Measurements from ENCODE around the gene BIN2. TPM values are rescaled to one million over a fixed set of nuclear protein-coding genes. Genes with fewer than 3 reads are reported as not detected.

The BIN2 gene
- total RNA-seq, 2 experiments from 2014 or later: 0.88 to 14.7 TPM

- ChIA-PET CTCF (ENCODE audit: unreplicated experiment) (interaction anchor here (1.0 kb wide), 1 partner anchor 9 kb away, joined by 3 read pairs; no protein-coding TSS in a partner anchor), POLR2A (no interaction called here)
- H3K4me2 ChIP-seq (ENCODE audit: low read length): no peak overlapping the region
- DNase-seq (ENCODE audit: low spot score): no peak
- no peaks in the 10 kb centered on the region for H3K36me3 ChIP-seq (ENCODE audit: insufficient read depth, low read length)
- H3K4me1 ChIP-seq (ENCODE audit: insufficient read depth, low read length, poor library complexity, severe bottlenecking): peaks cover 13% of the 10 kb centered on the region
- BruUV-seq (replicated peaks): no TSS peak
- no peaks in the 10 kb centered on the region for H3K9me3 ChIP-seq (ENCODE audit: low read length)
- no peaks in the 10 kb centered on the region for H4K20me1 ChIP-seq (ENCODE audit: insufficient read depth, low read length)
- no peak overlapping the region for H2AFZ ChIP-seq (ENCODE audit: low read length)
- TF ChIP-seq CTCF (conservative IDR thresholded peaks at IDR 0.05; ENCODE audit: low read length) (no peak), EZH2phosphoT487 (IDR thresholded peaks at IDR 0.05; ENCODE audit: borderline replicate concordance, low read depth, low read length) (no peak)
- intact Hi-C loops (cut with micrococcal nuclease; ENCODE audit: unreplicated experiment): no loop called here
- no peak overlapping the region for H3K4me3 ChIP-seq (ENCODE audit: low read depth, low read length, poor library complexity, severe bottlenecking)
- H3K27ac ChIP-seq (ENCODE audit: low read depth, low read length, poor library complexity, severe bottlenecking): no peak overlapping the region
- no peaks in the 10 kb centered on the region for H3K79me2 ChIP-seq (ENCODE audit: insufficient read depth, low read depth, low read length)
- H3K9me2 ChIP-seq (ENCODE audit: insufficient read depth, low read length): no peaks in the 10 kb centered on the region
Measured at GRCh38 chr12:51360315-51360714, 36.3 kb upstream of the BIN2 start.

GRCh38 chr12:51359851-51360250 lies 35.9 kb upstream of the BIN2 start:
- Histone ChIP-seq H3K4me1 (ENCODE audit: insufficient read depth, low read length, poor library complexity, severe bottlenecking) (peaks cover 13% of the 10 kb centered on the region), H2AFZ (ENCODE audit: low read length) (no peak overlapping the region), H3K9me3 (ENCODE audit: low read length) (no peaks in the 10 kb centered on the region), H4K20me1 (ENCODE audit: insufficient read depth, low read length) (no peaks in the 10 kb centered on the region), H3K79me2 (ENCODE audit: insufficient read depth, low read depth, low read length) (no peaks in the 10 kb centered on the region), H3K9me2 (ENCODE audit: insufficient read depth, low read length) (no peaks in the 10 kb centered on the region), H3K4me3 (ENCODE audit: low read depth, low read length, poor library complexity, severe bottlenecking) (no peak overlapping the region), H3K27ac (ENCODE audit: low read depth, low read length, poor library complexity, severe bottlenecking) (no peak overlapping the region), H3K36me3 (ENCODE audit: insufficient read depth, low read length) (no peaks in the 10 kb centered on the region), H3K4me2 (ENCODE audit: low read length) (no peak overlapping the region)
- BruUV-seq (replicated peaks): no TSS peak
- TF ChIP-seq CTCF (conservative IDR thresholded peaks at IDR 0.05; ENCODE audit: low read length) (no peak), EZH2phosphoT487 (IDR thresholded peaks at IDR 0.05; ENCODE audit: borderline replicate concordance, low read depth, low read length) (no peak)
- POLR2A ChIA-PET: interaction anchor here (0.7 kb wide), 1 partner anchor 435 kb away, joined by 3 read pairs; a partner anchor contains a TSS
- intact Hi-C loops (cut with micrococcal nuclease; ENCODE audit: unreplicated experiment): no loop called here
- CTCF ChIA-PET (ENCODE audit: unreplicated experiment): interaction anchor here (1.0 kb wide), 1 partner anchor 9 kb away, joined by 3 read pairs; no protein-coding TSS in a partner anchor
- DNase-seq (ENCODE audit: low spot score): no peak

- peaks cover 13% of the 10 kb centered on the region for H3K4me1 ChIP-seq (ENCODE audit: insufficient read depth, low read length, poor library complexity, severe bottlenecking)
- H3K79me2 ChIP-seq (ENCODE audit: insufficient read depth, low read depth, low read length): no peaks in the 10 kb centered on the region
- no peak for DNase-seq (ENCODE audit: low spot score)
- H3K4me3 ChIP-seq (ENCODE audit: low read depth, low read length, poor library complexity, severe bottlenecking): no peak overlapping the region
- H3K9me2 ChIP-seq (ENCODE audit: insufficient read depth, low read length): no peaks in the 10 kb centered on the region
- ChIA-PET POLR2A (no interaction called here), CTCF (ENCODE audit: unreplicated experiment) (no interaction called here)
- intact Hi-C loops (cut with micrococcal nuclease; ENCODE audit: unreplicated experiment): no loop called here
- no peak overlapping the region for H2AFZ ChIP-seq (ENCODE audit: low read length)
- H3K36me3 ChIP-seq (ENCODE audit: insufficient read depth, low read length): no peaks in the 10 kb centered on the region
- no peaks in the 10 kb centered on the region for H4K20me1 ChIP-seq (ENCODE audit: insufficient read depth, low read length)
- H3K9me3 ChIP-seq (ENCODE audit: low read length): no peaks in the 10 kb centered on the region
- no peak overlapping the region for H3K27ac ChIP-seq (ENCODE audit: low read depth, low read length, poor library complexity, severe bottlenecking)
- BruUV-seq (replicated peaks): no TSS peak
- TF ChIP-seq EZH2phosphoT487 (IDR thresholded peaks at IDR 0.05; ENCODE audit: borderline replicate concordance, low read depth, low read length) (no peak), CTCF (conservative IDR thresholded peaks at IDR 0.05; ENCODE audit: low read length) (no peak)
- no peak overlapping the region for H3K4me2 ChIP-seq (ENCODE audit: low read length)
Measured at GRCh38 chr12:51358496-51358895, 34.5 kb upstream of the BIN2 start.
